K562 (cell line): ENCODE measurements around the gene DNAJC9. TPM values are rescaled to one million over a fixed set of nuclear protein-coding genes. Genes with fewer than 3 reads are reported as not detected.

ENCODE experiments used
- CC2D1A ChIP-seq: fragments of 450-650 bp; IDR thresholded peaks from 2 replicates; pipeline ENCODE4 v1.6.1; 2017; ENCODE audit warnings: mild to moderate bottlenecking
- CHAMP1 ChIP-seq: fragments of 450-650 bp; IDR thresholded peaks from 2 replicates; pipeline ENCODE4 v1.6.1; 2016; ENCODE audit warnings: mild to moderate bottlenecking
- CREB1 ChIP-seq, 2 experiments: sonication (generic) in 1 of 2; formaldehyde crosslinking in 1 of 2; IDR thresholded peaks; 2 replicates each; pipeline versions ENCODE4 v1.6.1 to v1.8.0; 2012 to 2022; ENCODE audit warnings: inconsistent platforms in 1 of 2, mild to moderate bottlenecking in 1 of 2, missing genetic modification reagents in 1 of 2, moderate library complexity in 1 of 2
- ETV1 ChIP-seq: fragments of 450-650 bp; conservative IDR thresholded peaks from 2 replicates; pipeline ENCODE4 v1.6.1; 2016; ENCODE audit warnings: missing genetic modification characterization, control low read depth, low read depth, missing compliant biosample characterization
- HCFC1 ChIP-seq: IDR thresholded peaks from 2 replicates; pipeline ENCODE4 v1.6.1; 2012; ENCODE audit warnings: low read depth, low read length, improper control_type of control experiment
- HDAC3 ChIP-seq: fragments of 450-650 bp; IDR thresholded peaks from 2 replicates; pipeline ENCODE4 v1.6.1; 2018; ENCODE audit warnings: borderline replicate concordance, mild to moderate bottlenecking, moderate library complexity; ENCODE audit not compliant: partially characterized antibody
- HDGF ChIP-seq: fragments of 450-650 bp; IDR thresholded peaks from 2 replicates; pipeline ENCODE4 v1.6.1; 2016
- HES1 ChIP-seq: fragments of 450-650 bp; IDR thresholded peaks from 2 replicates; pipeline ENCODE4 v1.6.1; 2016; ENCODE audit warnings: low read depth, mild to moderate bottlenecking, moderate library complexity
- KAT7 ChIP-seq: sonication (generic); formaldehyde crosslinking; IDR thresholded peaks from 2 replicates; pipeline ENCODE4 v1.8.0; 2022; ENCODE audit warnings: missing genetic modification reagents, mild to moderate bottlenecking, borderline replicate concordance
- LARP7 ChIP-seq: fragments of 450-650 bp; IDR thresholded peaks from 2 replicates; pipeline ENCODE4 v1.6.1; 2016
- MAFF ChIP-seq: IDR thresholded peaks from 2 replicates; pipeline ENCODE4 v1.6.1; 2012; ENCODE audit warnings: low read length, improper control_type of control experiment
- MTA2 ChIP-seq: fragments of 450-650 bp; IDR thresholded peaks from 2 replicates; pipeline ENCODE4 v1.6.1; 2016; ENCODE audit warnings: low read depth
- NONO ChIP-seq, 2 experiments: fragments of 200-400 bp in 1 of 2; fragments of 450-650 bp in 1 of 2; formaldehyde crosslinking in 1 of 2; IDR thresholded peaks; 2 replicates each; pipeline ENCODE4 v1.6.1; 2017; ENCODE audit warnings: low read depth in 2 of 2, mild to moderate bottlenecking in 2 of 2, moderate library complexity in 2 of 2, low read length in 1 of 2
- PCBP1 ChIP-seq: fragments of 200-400 bp; formaldehyde crosslinking; IDR thresholded peaks from 2 replicates; pipeline ENCODE4 v1.6.1; 2018; ENCODE audit warnings: mild to moderate bottlenecking, low read depth, low read length; ENCODE audit not compliant: poor library complexity, severe bottlenecking
- PTTG1 ChIP-seq: fragments of 450-650 bp; IDR thresholded peaks from 2 replicates; pipeline ENCODE4 v1.6.1; 2016; ENCODE audit warnings: low read depth, mild to moderate bottlenecking, missing genetic modification characterization, missing compliant biosample characterization
- SMAD4 ChIP-seq: fragments of 250-450 bp; sonication (Bioruptor Pico); conservative IDR thresholded peaks from 2 replicates; pipeline ENCODE4 v1.8.0; 2021; ENCODE audit warnings: inconsistent platforms, mild to moderate bottlenecking, moderate library complexity
- SMARCE1 ChIP-seq: fragments of 450-650 bp; IDR thresholded peaks from 2 replicates; pipeline ENCODE4 v1.7.1; 2016; ENCODE audit warnings: mild to moderate bottlenecking
- STAG1 ChIP-seq: sonication (generic); formaldehyde crosslinking; IDR thresholded peaks from 2 replicates; pipeline ENCODE4 v1.5.0; 2020; ENCODE audit warnings: missing genetic modification reagents, borderline replicate concordance
- THAP12 ChIP-seq: fragments of 250-450 bp; sonication (Bioruptor Pico); IDR thresholded peaks from 2 replicates; pipeline ENCODE4 v1.9.0; 2021; ENCODE audit warnings: mild to moderate bottlenecking, inconsistent platforms
- ZBTB2 ChIP-seq: fragments of 450-650 bp; IDR thresholded peaks from 2 replicates; pipeline ENCODE4 v1.6.1; 2016; ENCODE audit warnings: antibody characterized with exemption
- ZC3H11A ChIP-seq: IDR thresholded peaks from 2 replicates; pipeline ENCODE4 v1.6.1; 2012; ENCODE audit warnings: low read depth, low read length, improper control_type of control experiment
- ZC3H4 ChIP-seq: sonication (generic); formaldehyde crosslinking; IDR thresholded peaks from 2 replicates; pipeline ENCODE4 v1.9.0; 2021; ENCODE audit warnings: missing genetic modification reagents, borderline replicate concordance
- ZNF347 ChIP-seq: fragments of 450-650 bp; formaldehyde crosslinking; IDR thresholded peaks from 2 replicates; pipeline ENCODE4 v1.4.0; 2020; ENCODE audit warnings: low read depth, mild to moderate bottlenecking, moderate library complexity
- polyA plus RNA-seq, 8 experiments: library from polyadenylated mRNA; depleted of rRNA in 4 of 8; stranded (reverse) in 5 of 8; unstranded in 3 of 8; fragments of >200 nt; fragmentation: Nextera tagmentation in 2 of 8; fragmentation: Illumina TruSeq in 1 of 8; extraction: Ambion mirVana in 2 of 8; extraction: Trizol in 1 of 8; gene quantifications; 2 replicates each; pipeline versions ENCODE4 v1.2.1 to v1.2.3, GENCODE V29; 2011 to 2014; ENCODE audit warnings: inconsistent platforms in 1 of 8, missing spikeins in 1 of 8
- total RNA-seq, 7 experiments: library from RNA; depleted of rRNA in 6 of 7; stranded (reverse); fragments of >200 nt in 6 of 7; fragmentation: Illumina TruSeq in 2 of 7; extraction: Trizol in 2 of 7; gene quantifications; 2 replicates each; pipeline versions ENCODE4 v1.2.1 to v1.2.3, GENCODE V29; 2011 to 2021; ENCODE audit warnings: low replicate concordance in 1 of 7

The DNAJC9 gene
- total and polyA plus RNA-seq, 9 of the 15 experiments (the other 6 are each of a cell fraction or from before 2014, with no cell fraction given) = 66.7 to 133 (median 102) TPM

- TF ChIP-seq CHAMP1 (peak; percentile 63; the same call in 1 of the 2 replicates), THAP12 (CRISPR knock-in tag) (no peak), HDGF (no peak), STAG1 (CRISPR knock-in tag) (no peak), LARP7 (no peak), CC2D1A (peak; percentile 91; the same call in 1 of the 2 replicates), ZC3H11A (no peak), CREB1 (IDR thresholded peaks at IDR 0.05) (peak; percentile 52; the same call in 1 of the 2 replicates), CREB1 (CRISPR knock-in tag; IDR thresholded peaks at IDR 0.05) (no peak; the same call in 1 of the 2 replicates), HDAC3 (peak; percentile 90), HCFC1 (peak; percentile 8; the same call in 1 of the 2 replicates), MAFF (peak; percentile 28; the same call in 1 of the 2 replicates), ZNF347 (CRISPR knock-in tag) (no peak), ZC3H4 (CRISPR knock-in tag) (no peak), PTTG1 (tag) (no peak), MTA2 (peak; percentile 87), KAT7 (CRISPR knock-in tag) (no peak), SMARCE1 (peak; percentile 89), HES1 (peak; percentile 70), PCBP1 (no peak), SMAD4 (CRISPR knock-in tag) (peak; percentile 88), ZBTB2 (no peak), ETV1 (tag) (peak; percentile 96), NONO (IDR thresholded peaks at IDR 0.05; ENCODE audit: low read depth in 2 of 2, low read length in 1 of 2) (0 out of 4 replicates have a peak, but pooled peaks of 1 of the 2 experiments have one; percentile 55)
These were observed 2.1 kb downstream of the DNAJC9 start (continued) for GRCh38 chr10:73244866-73245477.
